Progenitor cell of endocrine pancreas (in vitro differentiated cells): ENCODE measurements around the gene CNTN1. TPM values are rescaled to one million over a fixed set of nuclear protein-coding genes. Genes with fewer than 3 reads are reported as not detected.

Experiments used
- DNase-seq: peaks from one replicate; pipeline ENCODE4 v3.0.0; 2021; ENCODE audit warnings: low spot score; ENCODE audit not compliant: unreplicated experiment
- H3K27ac Mint-ChIP-seq: 2 replicates; pipeline ENCODE4 v1.8.0; 2021; ENCODE audit warnings: mild to moderate bottlenecking, moderate library complexity, mixed read lengths
- H3K27me3 Mint-ChIP-seq: 2 replicates; pipeline ENCODE4 v1.8.0; 2021; ENCODE audit warnings: mixed read lengths
- H3K36me3 Mint-ChIP-seq: 2 replicates; pipeline ENCODE4 v1.8.0; 2022; ENCODE audit warnings: mixed read lengths; ENCODE audit not compliant: insufficient read depth
- H3K4me1 Mint-ChIP-seq: 2 replicates; pipeline ENCODE4 v1.8.0; 2021; ENCODE audit warnings: low read depth, mixed read lengths
- H3K4me3 Mint-ChIP-seq: 2 replicates; pipeline ENCODE4 v1.8.0; 2021; ENCODE audit warnings: low read depth, mild to moderate bottlenecking, moderate library complexity, mixed read lengths
- H3K9me3 Mint-ChIP-seq: 2 replicates; pipeline ENCODE4 v1.8.0; 2021; ENCODE audit warnings: low read depth, mixed read lengths
- total RNA-seq: library from RNA; stranded (reverse); gene quantifications from 2 replicates; pipeline ENCODE4 v1.2.1, GENCODE V29; 2021
- TF ChIP-seq, protein P1 (sequence below): fragments of 200-600 bp; sonication (generic); IDR thresholded peaks from one replicate; pipeline ENCODE4 v1.5.0; 2021; ENCODE audit warnings: antibody characterized with exemption, mild to moderate bottlenecking; ENCODE audit not compliant: unreplicated experiment

The CNTN1 gene
- total RNA-seq, 1 donor from 2014 or later = 3.1 TPM

DNA sequence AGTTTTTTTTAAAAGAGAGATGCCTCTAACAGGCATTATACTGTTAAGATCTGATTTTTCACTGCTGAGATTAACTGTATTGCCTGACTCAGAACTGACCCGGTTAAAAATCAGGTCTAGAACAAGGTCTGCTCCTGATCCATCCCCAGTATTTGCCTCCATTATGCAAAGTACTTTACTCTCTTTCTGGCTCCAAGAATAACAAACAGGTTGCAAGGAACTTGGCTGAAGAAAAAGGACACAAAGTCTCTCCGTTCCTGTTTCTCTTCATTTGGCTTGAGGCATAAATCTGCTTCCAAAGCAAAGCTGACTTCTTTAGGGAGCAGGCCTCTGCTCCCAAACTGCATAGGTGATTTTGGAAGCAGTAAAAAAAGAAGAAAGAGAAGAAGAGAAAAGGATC is 296.6 kb downstream of the CNTN1 start:
- H3K4me1 Mint-ChIP-seq = no peaks in the 10 kb centered on the region
- H3K9me3 Mint-ChIP-seq = peaks cover 8% of the 10 kb centered on the region
- H3K27ac Mint-ChIP-seq = no peak overlapping the region
- H3K27me3 Mint-ChIP-seq = no peaks in the 10 kb centered on the region
- DNase-seq = no peak
- H3K4me3 Mint-ChIP-seq = no peak overlapping the region
- no peaks in the 10 kb centered on the region for H3K36me3 Mint-ChIP-seq
- TF ChIP-seq, protein P1, sequence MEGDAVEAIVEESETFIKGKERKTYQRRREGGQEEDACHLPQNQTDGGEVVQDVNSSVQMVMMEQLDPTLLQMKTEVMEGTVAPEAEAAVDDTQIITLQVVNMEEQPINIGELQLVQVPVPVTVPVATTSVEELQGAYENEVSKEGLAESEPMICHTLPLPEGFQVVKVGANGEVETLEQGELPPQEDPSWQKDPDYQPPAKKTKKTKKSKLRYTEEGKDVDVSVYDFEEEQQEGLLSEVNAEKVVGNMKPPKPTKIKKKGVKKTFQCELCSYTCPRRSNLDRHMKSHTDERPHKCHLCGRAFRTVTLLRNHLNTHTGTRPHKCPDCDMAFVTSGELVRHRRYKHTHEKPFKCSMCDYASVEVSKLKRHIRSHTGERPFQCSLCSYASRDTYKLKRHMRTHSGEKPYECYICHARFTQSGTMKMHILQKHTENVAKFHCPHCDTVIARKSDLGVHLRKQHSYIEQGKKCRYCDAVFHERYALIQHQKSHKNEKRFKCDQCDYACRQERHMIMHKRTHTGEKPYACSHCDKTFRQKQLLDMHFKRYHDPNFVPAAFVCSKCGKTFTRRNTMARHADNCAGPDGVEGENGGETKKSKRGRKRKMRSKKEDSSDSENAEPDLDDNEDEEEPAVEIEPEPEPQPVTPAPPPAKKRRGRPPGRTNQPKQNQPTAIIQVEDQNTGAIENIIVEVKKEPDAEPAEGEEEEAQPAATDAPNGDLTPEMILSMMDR = no peak

DNA sequence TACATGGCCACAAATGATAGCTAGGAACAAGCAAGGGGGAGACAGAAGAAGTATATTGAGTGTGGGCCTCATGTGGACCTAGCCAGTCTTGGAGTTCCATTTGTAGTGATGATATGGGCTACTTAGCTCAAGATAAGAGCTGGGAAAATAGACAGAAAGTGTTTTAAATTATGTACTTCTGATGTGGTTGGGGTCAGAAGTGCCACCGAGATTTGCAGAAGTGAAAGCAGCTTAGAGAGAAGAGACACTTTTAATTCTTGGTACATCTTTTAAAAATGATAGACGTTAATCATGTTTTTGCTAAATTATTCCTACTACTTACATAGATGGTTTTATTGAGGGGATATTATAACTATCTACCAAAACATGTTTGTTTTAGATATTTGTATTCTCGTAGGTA is 297.5 kb downstream of the CNTN1 start:
- DNase-seq = no peak
- TF ChIP-seq, protein P1 = no peak

DNA sequence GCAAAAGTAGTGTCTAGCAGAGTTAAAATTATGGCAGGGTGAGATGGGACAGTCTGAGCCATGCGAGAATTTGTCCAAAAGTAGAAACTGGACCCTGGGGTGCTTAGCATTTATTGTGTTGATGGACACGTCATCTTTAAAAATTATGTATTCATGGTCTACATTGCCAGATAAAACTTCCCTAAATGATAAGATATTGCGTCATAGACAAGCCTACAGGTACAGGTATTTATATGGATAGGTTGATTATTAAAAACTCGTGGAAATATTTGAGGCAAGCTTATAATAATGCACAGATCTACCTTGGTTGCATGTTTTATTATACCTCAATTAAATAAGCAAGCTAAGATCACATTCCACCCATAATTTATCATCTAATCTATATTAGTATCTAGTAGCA is 299.9 kb downstream of the CNTN1 start:
- DNase-seq = no peak
- Mint-ChIP-seq H3K9me3 (no peaks in the 10 kb centered on the region), H3K36me3 (no peaks in the 10 kb centered on the region), H3K27me3 (no peaks in the 10 kb centered on the region), H3K4me1 (no peaks in the 10 kb centered on the region), H3K27ac (no peak overlapping the region), H3K4me3 (no peak overlapping the region)
- TF ChIP-seq, protein P1 = no peak

More for the DNA sequence above, 297.5 kb downstream of the CNTN1 start:
- H3K27ac Mint-ChIP-seq = no peak overlapping the region
- H3K4me1 Mint-ChIP-seq = no peaks in the 10 kb centered on the region
- no peaks in the 10 kb centered on the region for H3K27me3 Mint-ChIP-seq
- H3K36me3 Mint-ChIP-seq = no peaks in the 10 kb centered on the region
- no peak overlapping the region for H3K4me3 Mint-ChIP-seq
- peaks cover 5% of the 10 kb centered on the region for H3K9me3 Mint-ChIP-seq

DNA sequence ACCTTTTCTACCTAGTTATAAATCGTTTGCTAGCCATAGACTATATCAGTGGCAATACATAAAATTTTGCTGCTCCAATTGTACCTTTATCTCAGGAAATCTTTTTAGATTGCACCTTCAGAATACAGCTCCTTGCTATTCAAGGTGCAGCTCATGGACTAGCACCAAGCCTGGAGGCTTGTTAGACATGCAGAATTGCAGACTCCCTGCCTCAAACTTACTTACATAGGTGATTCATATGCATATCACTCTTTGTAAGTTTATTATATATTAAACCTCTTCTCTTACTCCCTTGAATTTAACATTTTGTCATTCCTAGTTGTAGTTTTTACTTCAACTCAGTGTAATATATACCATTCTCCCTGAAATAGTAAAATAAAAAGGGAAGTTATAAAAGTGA is 300.4 kb downstream of the CNTN1 start:
- no peaks in the 10 kb centered on the region for H3K27me3 Mint-ChIP-seq
- no peak overlapping the region for H3K4me3 Mint-ChIP-seq
- H3K4me1 Mint-ChIP-seq = no peaks in the 10 kb centered on the region
- TF ChIP-seq, protein P1 = no peak
- no peak overlapping the region for H3K27ac Mint-ChIP-seq
- H3K9me3 Mint-ChIP-seq = no peaks in the 10 kb centered on the region
- no peak for DNase-seq
- no peaks in the 10 kb centered on the region for H3K36me3 Mint-ChIP-seq

DNA sequence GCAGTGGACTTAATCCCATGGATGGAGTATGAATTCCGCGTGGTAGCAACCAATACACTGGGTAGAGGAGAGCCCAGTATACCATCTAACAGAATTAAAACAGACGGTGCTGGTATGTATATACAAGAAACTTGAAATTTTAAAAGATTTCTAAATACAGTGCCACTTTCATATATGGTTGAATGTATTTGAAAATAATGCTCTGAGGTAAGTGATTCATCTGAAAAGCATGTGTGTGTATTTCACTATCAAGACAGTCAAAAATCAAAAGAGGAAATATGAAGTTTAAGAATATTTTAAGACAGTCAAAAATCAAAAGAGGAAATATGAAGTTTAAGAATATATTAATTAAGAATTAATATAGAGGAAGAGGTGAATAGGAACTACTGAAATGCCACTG is 300.9 kb downstream of the CNTN1 start:
- H3K4me1 Mint-ChIP-seq = no peaks in the 10 kb centered on the region
- H3K4me3 Mint-ChIP-seq = no peak overlapping the region
- no peaks in the 10 kb centered on the region for H3K27me3 Mint-ChIP-seq
- no peak for DNase-seq
- H3K27ac Mint-ChIP-seq = no peak overlapping the region
- no peaks in the 10 kb centered on the region for H3K9me3 Mint-ChIP-seq
- TF ChIP-seq, protein P1 = no peak
- H3K36me3 Mint-ChIP-seq = no peaks in the 10 kb centered on the region
